IPS DF 19.7 (cell line): ENCODE data around the gene ID1.
"Not testable (repeated sequence)": the region's sequence is repeated elsewhere in the genome, so short reads cannot be mapped to it uniquely, and the experiment has no call there.

ENCODE experiments used
- DNase-seq: peaks from one replicate; pipeline ENCODE4 v3.0.0-alpha.2; 2013; ENCODE audit warnings: low read depth, low spot score

The ID1 gene

DNA sequence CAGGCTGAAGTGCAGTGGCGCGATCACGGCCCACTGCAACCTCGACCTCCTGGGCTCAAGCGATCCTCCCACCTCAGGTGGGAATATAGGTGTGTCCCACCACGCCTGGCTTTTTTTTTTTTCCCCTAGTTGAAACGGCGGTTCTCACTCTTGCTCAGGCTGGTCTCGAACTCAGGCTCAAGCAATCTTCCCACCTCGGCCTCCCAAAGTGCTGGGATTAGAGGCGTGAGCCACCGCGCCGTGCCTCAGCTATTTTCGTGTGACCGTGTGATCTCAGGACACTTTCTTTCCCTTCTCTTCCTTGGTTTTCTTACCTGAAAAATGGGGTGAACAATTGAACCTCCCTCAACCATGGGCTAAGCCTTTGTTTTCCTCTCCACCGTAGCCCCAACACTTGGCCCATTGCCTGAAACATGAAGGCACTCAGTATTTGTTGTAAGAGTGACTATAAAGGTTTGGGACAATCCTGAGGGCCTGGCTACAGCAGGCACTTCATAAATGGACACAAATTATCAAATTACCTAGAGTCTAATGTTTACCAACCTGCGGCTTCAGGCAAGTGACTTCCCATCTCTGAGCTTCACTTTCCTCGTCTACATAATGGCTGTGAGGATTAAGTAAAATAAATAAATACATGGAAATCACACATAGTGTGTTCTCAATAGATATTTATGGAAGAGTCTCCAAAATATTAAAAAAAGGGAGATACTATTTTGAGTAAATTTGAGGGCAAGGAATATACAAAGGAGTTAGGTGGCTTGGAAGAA is 31.4 kb upstream of the ID1 start:
- DNase-seq: no peak

GRCh38 chr20:31574986-31575385 is 30.1 kb upstream of the ID1 start:
- not testable (repeated sequence) for DNase-seq

GRCh38 chr20:31576751-31577150 is 28.3 kb upstream of the ID1 start:
- DNase-seq: no peak

GRCh38 chr20:31577194-31577593 is 27.9 kb upstream of the ID1 start:
- DNase-seq: no peak

DNA sequence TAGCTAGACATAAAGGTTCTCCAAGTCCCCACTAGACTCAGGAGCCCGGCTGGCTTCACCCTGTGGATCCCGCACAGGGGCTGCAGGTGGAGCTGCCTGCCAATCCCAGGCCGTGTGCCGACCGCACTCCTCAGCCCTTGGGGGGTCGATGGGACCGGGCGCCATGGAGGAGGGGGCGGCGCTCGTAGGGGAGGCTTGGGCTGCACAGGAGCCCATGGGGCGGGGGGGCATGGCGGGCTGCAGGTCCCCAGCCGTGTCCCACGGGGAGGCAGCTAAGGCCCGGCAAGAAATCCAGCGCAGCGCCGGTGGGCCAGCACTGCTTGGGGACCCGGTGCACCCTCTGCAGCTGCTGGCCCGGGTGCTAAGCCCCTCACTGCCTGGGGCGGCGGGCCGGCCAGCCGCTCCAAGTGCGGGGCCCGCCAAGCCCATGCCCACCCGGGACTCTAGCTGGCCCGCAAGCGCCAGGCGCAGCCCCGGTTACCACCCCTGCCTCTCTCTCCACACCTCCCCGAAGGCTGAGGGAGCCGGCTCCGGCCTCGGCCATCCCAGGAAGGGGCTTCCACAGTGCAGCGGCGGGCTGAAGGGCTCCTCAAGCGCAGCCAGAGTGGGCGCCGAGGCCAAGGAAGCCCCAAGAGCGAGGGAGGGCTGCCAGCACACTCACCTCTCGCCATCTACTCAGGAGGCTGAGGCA is 26.5 kb upstream of the ID1 start:
- no peak for DNase-seq

- DNase-seq: no peak
These were observed 25.8 kb upstream of the ID1 start for GRCh38 chr20:31579245-31579644.

DNA sequence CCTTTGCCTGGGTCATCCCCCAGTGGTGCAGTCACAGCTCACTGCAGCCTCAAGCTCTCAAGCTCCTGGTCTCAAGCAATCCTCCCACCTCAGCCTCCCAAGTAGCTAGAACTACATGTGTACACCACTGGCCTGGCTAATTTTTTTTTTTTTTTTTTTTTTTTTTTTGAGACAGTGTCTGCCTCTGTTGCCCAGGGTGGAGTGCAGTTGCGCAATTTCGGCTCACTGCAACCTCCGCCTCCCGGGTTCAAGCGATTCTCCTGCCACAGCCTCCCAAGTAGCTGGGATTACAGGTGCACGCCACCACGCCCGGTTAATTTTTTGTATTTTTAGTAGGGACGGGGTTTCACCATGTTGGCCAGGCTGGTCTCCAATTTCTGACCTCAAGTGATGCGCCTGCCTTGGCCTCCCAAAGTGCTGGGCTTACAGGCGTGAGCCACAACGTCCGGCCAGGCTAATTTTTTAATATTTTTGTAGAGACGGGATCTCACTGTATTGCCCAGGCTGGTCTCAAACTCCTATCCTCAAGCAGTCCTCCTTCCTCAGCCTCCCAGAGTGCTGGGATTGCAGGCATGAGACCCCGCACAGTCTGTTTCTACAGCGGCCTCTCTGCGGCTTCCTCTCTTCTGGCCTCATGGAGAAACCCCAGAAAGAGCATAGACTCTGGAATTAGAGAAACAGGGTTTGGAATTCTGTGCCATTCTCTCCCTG is 25.0 kb upstream of the ID1 start:
- not testable (repeated sequence) for DNase-seq

DNA sequence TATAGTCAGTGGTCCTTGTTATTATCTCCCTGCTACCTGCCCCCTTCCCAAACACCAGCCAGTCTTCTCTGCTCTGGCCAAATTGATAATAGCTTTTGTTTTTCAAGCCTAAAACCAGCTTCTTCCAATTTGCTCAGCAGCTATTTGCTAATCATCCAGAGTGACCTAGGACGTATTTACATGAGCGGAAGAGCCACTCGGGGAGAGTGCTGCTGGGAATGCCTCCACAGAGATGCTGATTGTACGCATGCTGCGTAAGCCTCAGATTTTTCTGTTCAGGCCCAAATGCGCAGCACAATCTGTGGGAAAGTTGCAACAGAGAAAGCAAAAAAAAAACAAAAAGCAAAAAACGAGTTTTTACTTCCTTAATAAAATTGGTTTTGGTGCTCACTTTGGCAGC is 24.4 kb upstream of the ID1 start:
- no peak for DNase-seq

- DNase-seq: no peak
These were observed 23.7 kb upstream of the ID1 start for GRCh38 chr20:31581391-31581790.

GRCh38 chr20:31587545-31588389 is 17.3 kb upstream of the ID1 start:
- no peak for DNase-seq

DNA sequence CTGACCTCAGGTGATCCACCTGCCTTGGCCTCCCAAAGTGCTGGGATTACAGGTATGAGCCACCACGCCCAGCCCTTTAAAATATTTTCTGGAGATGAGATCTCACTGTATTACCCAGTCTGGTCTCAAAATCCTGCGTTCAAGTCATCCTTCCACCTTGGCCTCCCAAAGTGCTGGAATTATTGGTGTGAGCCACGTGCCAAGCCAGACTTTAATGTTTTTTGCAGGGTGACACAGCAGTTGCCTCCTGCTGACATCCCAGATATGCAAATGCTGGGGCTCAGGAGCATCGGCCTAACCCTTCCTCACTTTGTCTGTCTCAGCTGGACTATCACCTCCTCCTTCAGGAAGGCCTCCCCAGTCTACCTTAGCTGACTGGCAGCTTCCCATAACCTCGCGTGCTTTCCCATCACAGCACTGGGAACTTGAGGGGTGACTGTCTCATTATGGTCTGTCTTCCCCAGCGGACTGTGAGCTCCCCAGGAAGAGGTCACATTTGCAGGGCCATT is 14.3 kb upstream of the ID1 start:
- no peak for DNase-seq

GRCh38 chr20:31593221-31594001 is 11.7 kb upstream of the ID1 start:
- no peak for DNase-seq

DNA sequence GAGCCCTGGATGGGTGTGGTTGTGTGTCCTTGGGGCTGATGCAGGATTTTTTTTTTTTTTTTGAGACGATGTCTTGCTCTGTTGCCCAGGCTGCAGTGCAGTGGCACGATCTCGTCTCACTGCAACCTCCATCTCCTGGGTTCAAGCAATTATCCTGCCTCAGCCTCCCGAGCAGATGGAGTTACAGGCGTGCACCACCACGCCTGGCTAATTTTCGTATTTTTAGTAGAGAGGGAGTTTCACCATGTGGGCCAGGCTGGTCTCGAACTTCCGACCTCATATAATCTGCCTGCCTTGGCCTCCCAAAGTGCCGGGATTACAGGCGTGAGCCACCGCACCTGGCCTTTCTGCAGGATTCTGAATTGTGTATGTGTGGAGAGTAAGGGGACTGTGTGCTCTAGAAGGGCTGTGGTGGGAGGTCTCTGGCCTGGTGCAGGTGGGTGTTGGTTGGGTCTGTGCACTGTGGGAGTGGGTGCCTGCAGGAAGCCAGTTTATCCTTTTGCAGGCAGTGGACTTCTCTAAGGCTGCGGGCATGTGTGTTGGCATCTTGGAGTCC is 11.0 kb upstream of the ID1 start:
- no peak for DNase-seq

- DNase-seq: no peak
These were observed 10.3 kb upstream of the ID1 start for GRCh38 chr20:31594558-31595379.

GRCh38 chr20:31595380-31595653 is 9.8 kb upstream of the ID1 start:
- no peak for DNase-seq

GRCh38 chr20:31595654-31596411 is 9.3 kb upstream of the ID1 start:
- peak; percentile 94 for DNase-seq

GRCh38 chr20:31596412-31596715 is 8.7 kb upstream of the ID1 start:
- DNase-seq: not testable (repeated sequence)

- DNase-seq: no peak
These were observed 8.1 kb upstream of the ID1 start for GRCh38 chr20:31596831-31597480.

- DNase-seq: no peak
These were observed 7.6 kb upstream of the ID1 start for GRCh38 chr20:31597481-31597855.
